HG02571 (cell line): ENCODE measurements around the gene AUH.

ENCODE experiments used
- ATAC-seq: cut with Tn5 transposase; IDR thresholded peaks from one replicate; pipeline ENCODE4 v1.9.1; 2021; ENCODE audit warnings: mild to moderate bottlenecking, moderate library complexity; ENCODE audit not compliant: unreplicated experiment

AUH gene

GRCh38 chr9:91176426-91176825 lies 185.3 kb downstream of the AUH start:
- no peak for ATAC-seq

- no peak for ATAC-seq
Observed at GRCh38 chr9:91174772-91175171, 186.9 kb downstream of the AUH start.

GRCh38 chr9:91172329-91172728 lies 189.4 kb downstream of the AUH start:
- no peak for ATAC-seq

GRCh38 chr9:91170951-91171350 lies 190.8 kb downstream of the AUH start:
- no peak for ATAC-seq

GRCh38 chr9:91166796-91167366 lies 194.8 kb downstream of the AUH start:
- no peak for ATAC-seq

GRCh38 chr9:91164724-91165520 lies 196.8 kb downstream of the AUH start:
- ATAC-seq, result no peak
